ENCODE results near the gene PNPLA7. TPM values are rescaled to one million over a fixed set of nuclear protein-coding genes. Genes with fewer than 3 reads are reported as not detected.

Gene PNPLA7
- total and polyA plus RNA-seq, 7 donors: 1.2 to 22.3 (median 7.7) TPM

DNA sequence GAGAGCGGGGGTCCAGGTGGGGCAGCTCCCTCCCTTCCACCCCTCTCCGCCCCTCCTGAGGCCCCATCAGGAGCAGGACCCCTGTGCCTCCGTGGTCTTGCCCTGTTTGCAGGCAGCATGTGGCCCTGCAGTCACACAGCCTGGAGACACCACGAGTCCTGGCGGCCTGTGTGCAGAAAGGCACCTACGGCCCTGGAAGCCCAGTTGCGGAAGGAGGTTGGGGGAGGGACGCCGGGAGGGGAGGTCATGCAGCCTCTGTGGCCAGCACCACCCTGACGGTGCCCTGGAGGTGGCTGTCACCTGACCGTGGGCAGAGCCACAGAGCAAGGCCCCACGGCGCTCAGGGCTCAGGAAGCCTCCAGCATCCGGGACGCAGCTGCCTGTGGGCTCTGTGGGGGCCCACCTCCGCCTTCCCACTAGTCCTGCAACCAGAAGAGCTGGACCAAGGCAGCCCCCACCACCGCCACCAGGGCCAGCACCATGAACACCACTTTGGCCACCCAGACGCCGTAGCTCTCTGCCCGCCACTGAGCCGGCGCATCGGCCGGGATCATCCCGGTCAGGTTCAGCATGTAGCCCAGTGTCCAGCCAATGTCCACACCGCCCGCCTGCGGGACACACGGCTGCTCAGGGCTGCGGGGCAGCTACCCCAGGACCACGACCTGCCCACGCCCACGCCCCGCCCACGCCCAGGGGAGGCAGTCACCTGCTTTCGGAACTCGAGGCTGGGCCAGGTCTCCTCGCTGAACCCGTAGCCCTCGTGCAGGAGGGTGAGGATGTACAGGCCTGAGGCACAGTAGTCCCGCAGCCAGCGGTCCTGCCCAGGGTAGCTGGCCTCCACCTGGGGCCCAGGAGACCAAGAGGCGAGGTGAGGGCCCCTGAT is 115.5 kb downstream of the PNPLA7 start:
- peaks cover 5% of the 10 kb centered on the region for H3K4me1 ChIP-seq
- intact Hi-C loops (cut with DNase I): no loop called here
- ATAC-seq: no peak
- no peaks in the 10 kb centered on the region for H3K36me3 ChIP-seq (ENCODE audit: insufficient read depth in 1 of 2, low read depth in 1 of 2)
- TF ChIP-seq, protein P1, sequence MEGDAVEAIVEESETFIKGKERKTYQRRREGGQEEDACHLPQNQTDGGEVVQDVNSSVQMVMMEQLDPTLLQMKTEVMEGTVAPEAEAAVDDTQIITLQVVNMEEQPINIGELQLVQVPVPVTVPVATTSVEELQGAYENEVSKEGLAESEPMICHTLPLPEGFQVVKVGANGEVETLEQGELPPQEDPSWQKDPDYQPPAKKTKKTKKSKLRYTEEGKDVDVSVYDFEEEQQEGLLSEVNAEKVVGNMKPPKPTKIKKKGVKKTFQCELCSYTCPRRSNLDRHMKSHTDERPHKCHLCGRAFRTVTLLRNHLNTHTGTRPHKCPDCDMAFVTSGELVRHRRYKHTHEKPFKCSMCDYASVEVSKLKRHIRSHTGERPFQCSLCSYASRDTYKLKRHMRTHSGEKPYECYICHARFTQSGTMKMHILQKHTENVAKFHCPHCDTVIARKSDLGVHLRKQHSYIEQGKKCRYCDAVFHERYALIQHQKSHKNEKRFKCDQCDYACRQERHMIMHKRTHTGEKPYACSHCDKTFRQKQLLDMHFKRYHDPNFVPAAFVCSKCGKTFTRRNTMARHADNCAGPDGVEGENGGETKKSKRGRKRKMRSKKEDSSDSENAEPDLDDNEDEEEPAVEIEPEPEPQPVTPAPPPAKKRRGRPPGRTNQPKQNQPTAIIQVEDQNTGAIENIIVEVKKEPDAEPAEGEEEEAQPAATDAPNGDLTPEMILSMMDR (IDR thresholded peaks at IDR 0.05): no peak
- H3K27me3 ChIP-seq (ENCODE audit: insufficient read depth in 3 of 3, low read length in 2 of 3): peaks cover 0 to 23% (median 0%) of the 10 kb centered on the region in 3 donors
- no peak overlapping the region for H3K27ac ChIP-seq
- no peaks in the 10 kb centered on the region for H3K9me3 ChIP-seq
- no peak overlapping the region for H3K4me3 ChIP-seq
- DNase-seq: peak; percentile 17 to 51
- 81 to 90% (median 81%) methylated on average over 38 to 43 of the region's 43 CpGs for WGBS, 3 donors

- Histone ChIP-seq H3K36me3 (ENCODE audit: insufficient read depth in 1 of 2, low read depth in 1 of 2) (no peaks in the 10 kb centered on the region), H3K4me1 (peaks cover 5% of the 10 kb centered on the region), H3K9me3 (no peaks in the 10 kb centered on the region), H3K4me3 (no peak overlapping the region), H3K27ac (no peak overlapping the region), H3K27me3 (ENCODE audit: insufficient read depth in 3 of 3, low read length in 2 of 3) (peaks cover 0 to 19% (median 0%) of the 10 kb centered on the region in 3 donors)
- DNase-seq (peak; percentile 7 to 53), ATAC-seq (no peak)
- TF ChIP-seq, protein P1 (IDR thresholded peaks at IDR 0.05): no peak
- 80 to 91% (median 82%) methylated on average over 20 to 26 of the region's 26 CpGs for WGBS, 3 donors
- intact Hi-C loops (cut with DNase I): no loop called here
Observed at GRCh38 chr9:137433916-137434431, 116.2 kb downstream of the PNPLA7 start.

- TF ChIP-seq, protein P1 (IDR thresholded peaks at IDR 0.05): no peak
- 73 to 77% (median 77%) methylated on average over 19 of the region's 19 CpGs for WGBS, 3 donors
- Histone ChIP-seq H3K27me3 (ENCODE audit: insufficient read depth in 3 of 3, low read length in 2 of 3) (peaks cover 0 to 13% (median 0%) of the 10 kb centered on the region in 3 donors), H3K27ac (no peak overlapping the region), H3K4me1 (peaks cover 5% of the 10 kb centered on the region), H3K4me3 (no peak overlapping the region), H3K36me3 (ENCODE audit: insufficient read depth in 1 of 2, low read depth in 1 of 2) (no peaks in the 10 kb centered on the region), H3K9me3 (no peaks in the 10 kb centered on the region)
- DNase-seq (peak in 1 of 2 donors; percentile 6), ATAC-seq (no peak)
- intact Hi-C loops (cut with DNase I): no loop called here
Observed at GRCh38 chr9:137433349-137433915, 116.8 kb downstream of the PNPLA7 start.

DNA sequence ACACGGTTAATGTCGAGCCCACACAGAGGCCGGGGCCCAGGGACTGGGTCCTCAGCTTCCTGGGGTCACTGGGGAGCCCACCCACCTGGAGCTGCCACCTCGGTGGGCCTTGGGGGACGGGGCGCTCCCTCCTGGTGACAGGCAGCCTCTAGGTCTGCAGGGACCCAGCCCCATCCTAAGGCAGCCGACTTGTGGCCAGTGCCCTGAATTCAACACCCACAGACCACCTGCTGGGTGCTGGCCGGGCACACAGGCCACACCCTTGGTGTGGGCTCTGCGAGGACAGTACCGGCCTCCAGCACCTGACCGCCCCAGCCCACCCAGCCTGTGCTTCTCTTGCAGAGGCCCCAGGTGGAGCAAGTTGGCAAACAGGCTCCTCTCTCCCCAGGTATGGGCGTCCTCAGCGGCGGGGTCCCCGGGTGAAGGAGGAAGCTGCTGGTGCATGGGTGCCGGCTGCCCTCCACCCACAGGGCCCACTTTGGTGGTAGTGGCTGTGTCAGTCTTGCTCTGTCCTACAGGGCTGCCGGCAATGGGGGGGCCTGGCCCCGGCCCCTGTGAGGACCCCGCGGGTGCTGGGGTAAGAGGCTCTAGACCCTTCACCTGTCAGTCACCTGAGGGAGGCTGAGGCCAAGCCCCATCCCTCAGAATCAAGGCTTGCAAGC is 117.4 kb downstream of the PNPLA7 start:
- no peaks in the 10 kb centered on the region for H3K9me3 ChIP-seq
- no peak overlapping the region for H3K27ac ChIP-seq
- no peak for ATAC-seq
- intact Hi-C loops (cut with DNase I): no loop called here
- 79 to 89% (median 87%) methylated on average over 16 to 20 of the region's 20 CpGs for WGBS, 3 donors
- DNase-seq: peak; percentile 4 to 40
- H3K36me3 ChIP-seq (ENCODE audit: insufficient read depth in 1 of 2, low read depth in 1 of 2): no peaks in the 10 kb centered on the region
- H3K4me3 ChIP-seq: no peak overlapping the region
- H3K27me3 ChIP-seq (ENCODE audit: insufficient read depth in 3 of 3, low read length in 2 of 3): peaks cover 0 to 7% (median 0%) of the 10 kb centered on the region in 3 donors
- peaks cover 5% of the 10 kb centered on the region for H3K4me1 ChIP-seq
- TF ChIP-seq, protein P1 (IDR thresholded peaks at IDR 0.05): no peak

All from psoas muscle (tissue), 8 donors.